RPMI8226 (cell line): ENCODE measurements around the gene ANKLE2.
"Not testable (repeated sequence)": the region's sequence is repeated elsewhere in the genome, so short reads cannot be mapped to it uniquely, and the experiment has no call there.

ENCODE experiments used
- DNase-seq: peaks from one replicate; pipeline ENCODE4 v3.0.0-alpha.2; 2015

ANKLE2 gene

GRCh38 chr12:132776816-132777568 is 15.4 kb upstream of the ANKLE2 start:
- DNase-seq: no peak

- not testable (repeated sequence) for DNase-seq
Observed at GRCh38 chr12:132776230-132776625, 14.6 kb upstream of the ANKLE2 start.

GRCh38 chr12:132775502-132776229 is 14.0 kb upstream of the ANKLE2 start:
- DNase-seq: no peak

GRCh38 chr12:132774646-132775275 is 13.1 kb upstream of the ANKLE2 start:
- DNase-seq: no peak

DNA sequence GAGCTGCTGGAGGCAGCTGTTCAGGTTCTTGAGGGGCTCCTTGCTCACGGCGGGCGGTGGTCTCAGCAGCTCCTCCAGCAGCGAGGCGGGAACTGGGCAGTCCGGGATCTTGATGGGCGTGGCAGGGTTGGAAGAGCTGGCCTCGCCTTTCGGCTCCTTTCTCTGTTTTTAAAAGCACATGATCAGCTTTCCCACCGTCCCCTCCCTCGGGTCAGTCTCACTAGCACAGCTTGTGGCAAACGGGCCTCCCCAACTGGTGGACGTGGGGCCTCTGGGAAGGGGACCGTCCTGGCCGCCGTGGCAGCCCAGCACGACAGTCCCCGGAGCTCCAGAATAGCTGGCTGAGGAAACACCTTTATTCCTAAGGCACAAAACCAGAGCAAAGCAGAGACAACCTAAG is 12.5 kb upstream of the ANKLE2 start:
- no peak for DNase-seq

GRCh38 chr12:132773077-132773955 is 11.7 kb upstream of the ANKLE2 start:
- no peak for DNase-seq

GRCh38 chr12:132772606-132773005 is 11.0 kb upstream of the ANKLE2 start:
- no peak for DNase-seq

- DNase-seq: no peak
Observed at GRCh38 chr12:132771126-132771838, 9.7 kb upstream of the ANKLE2 start.

- no peak for DNase-seq
Observed at GRCh38 chr12:132766380-132767085, 4.9 kb upstream of the ANKLE2 start.

DNA sequence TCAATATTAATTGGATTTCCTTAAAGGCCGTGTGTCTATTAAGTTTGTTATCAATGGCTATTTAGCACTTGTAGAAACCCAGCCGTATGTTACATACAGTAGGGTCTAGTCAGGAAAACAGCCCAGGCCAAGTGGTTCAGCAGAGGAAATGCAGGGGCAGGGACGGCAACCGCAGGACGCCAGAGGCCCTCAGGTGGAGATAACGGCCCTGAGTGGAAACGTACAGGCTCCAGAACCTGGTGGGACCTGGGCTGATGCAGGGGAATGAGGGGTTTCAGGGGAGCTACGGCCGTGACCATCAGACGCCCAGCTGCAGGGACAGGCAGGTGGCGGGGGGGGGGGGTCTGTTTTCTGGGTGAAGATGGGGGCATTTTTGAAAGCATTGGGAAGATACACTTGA is 3.7 kb upstream of the ANKLE2 start:
- DNase-seq: no peak

DNA sequence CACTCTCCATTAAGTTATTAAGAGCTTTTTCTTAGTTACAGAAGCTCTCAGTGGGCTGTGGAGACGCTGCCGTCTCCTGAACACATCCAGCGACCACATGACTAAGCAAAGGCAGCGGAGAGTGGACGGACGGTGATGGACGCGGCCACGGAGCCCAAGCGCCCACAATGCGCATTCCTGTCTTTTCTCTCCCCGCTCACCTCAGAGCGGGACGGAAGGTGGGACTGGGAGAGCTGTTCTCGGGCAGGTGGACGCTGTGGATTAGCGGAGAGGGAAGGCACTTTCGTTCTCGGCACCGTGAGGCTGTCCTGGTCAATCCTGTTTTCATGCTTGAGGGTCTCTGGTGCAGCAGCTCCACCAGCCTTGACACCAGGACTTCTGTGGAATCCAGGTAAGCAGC is 2.6 kb upstream of the ANKLE2 start:
- no peak for DNase-seq

- DNase-seq: peak; percentile 89
Observed at GRCh38 chr12:132761921-132762583, 420 bp upstream of the ANKLE2 start.

- DNase-seq: no peak
Observed at GRCh38 chr12:132759359-132759758, 2.3 kb downstream of the ANKLE2 start.

- not testable (repeated sequence) for DNase-seq
Observed at GRCh38 chr12:132758825-132759224, 2.8 kb downstream of the ANKLE2 start.

DNA sequence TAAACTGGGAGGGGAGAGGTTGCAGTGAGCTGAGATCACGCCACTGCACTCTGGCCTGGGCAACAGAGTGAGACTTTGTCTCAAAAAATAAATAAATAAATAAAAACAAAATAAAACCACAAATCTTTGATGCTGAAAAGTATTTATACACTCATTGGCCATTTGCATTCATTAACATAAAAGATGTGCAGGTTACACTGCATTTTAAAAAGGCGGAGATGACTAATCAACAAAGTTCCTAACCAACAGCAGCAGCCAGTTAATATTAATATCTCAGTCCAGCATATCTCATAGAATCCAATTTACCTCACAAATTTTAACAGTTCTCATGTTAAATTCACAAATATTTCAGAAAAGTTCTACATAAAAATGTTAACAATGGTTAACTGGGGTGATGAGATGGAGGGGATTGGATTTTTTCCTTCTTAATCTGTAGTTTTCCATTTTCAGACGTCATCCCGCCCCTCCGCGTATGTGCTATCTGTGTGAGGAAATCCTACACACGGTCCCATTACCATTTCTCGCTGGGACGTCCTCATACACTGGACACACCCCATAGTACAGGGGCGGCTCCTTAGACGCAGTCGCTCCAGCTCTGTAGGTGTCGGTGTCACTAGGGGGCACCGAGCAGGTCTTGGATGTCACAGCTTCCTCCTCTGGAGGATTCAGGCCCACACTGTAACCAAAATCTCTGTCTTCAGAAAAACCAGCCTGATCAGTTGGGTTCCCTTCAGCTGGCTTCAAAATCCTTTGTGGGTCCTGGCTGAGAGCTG is 7.3 kb downstream of the ANKLE2 start:
- no peak for DNase-seq

DNA sequence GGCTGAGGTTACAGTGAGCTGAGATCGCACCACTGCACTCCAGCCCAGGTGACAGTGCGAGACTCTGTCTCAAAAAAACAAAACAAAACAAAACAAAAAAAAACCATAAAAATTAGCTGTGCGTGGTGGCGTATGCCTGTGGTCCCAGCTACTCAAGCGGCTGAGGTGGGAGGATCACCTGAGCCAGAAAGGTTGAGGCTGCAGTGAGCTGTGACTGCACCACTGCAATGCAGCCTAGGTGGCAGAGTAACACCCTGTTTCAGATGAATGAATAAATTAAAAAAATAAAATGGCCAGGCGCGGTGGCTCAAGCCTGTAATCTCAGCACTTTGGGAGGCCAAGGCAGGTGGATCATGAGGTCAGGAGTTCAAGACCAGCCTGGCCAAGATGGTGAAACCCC is 8.0 kb downstream of the ANKLE2 start:
- not testable (repeated sequence) for DNase-seq

DNA sequence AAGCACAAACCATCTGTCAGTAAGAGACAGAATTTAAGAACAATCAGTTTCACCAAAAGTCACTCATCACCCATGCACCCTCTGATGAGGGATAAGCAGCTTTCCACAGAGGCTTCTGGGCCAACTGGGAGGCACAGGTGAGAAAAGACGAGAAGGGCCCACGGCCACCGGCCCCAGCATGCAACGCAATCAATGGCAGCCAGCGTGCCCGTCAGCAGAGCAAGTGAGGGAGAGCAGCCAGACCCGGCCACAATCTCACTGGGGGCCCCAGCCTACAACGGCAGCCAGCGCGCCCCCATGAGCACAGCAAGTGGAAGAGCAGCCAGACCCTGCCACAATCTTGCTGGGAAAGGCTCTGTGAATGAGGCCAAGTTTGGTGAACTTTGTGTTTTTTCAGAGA is 13.3 kb downstream of the ANKLE2 start:
- no peak for DNase-seq

GRCh38 chr12:132747896-132748295 is 13.7 kb downstream of the ANKLE2 start:
- no peak for DNase-seq

DNA sequence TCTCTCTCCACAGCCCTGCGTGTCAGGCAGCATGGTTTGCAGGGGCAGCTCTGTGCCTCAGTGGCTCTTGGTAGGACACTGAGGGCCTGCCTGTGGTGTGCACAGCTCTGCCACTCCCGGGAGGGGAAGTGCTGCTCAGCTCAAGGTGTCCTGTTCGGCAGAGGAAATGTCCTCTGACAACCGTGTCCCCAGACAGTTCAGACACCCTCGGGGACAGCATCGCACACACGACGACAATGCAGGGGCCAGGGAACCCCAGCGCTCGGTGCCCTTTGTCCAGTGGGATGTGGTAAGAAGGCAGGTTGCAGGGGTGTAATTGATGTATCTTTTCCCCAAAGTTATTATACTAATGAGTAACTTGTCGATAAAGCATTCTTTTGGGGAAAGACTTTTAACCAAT is 14.2 kb downstream of the ANKLE2 start:
- no peak for DNase-seq

GRCh38 chr12:132746613-132747012 is 15.0 kb downstream of the ANKLE2 start:
- no peak for DNase-seq
